ENCODE results near the gene IL11.
A peak's percentile ranks its signal among the peaks of the same experiment; 100 is the strongest.
"Not testable (repeated sequence)": the region's sequence is repeated elsewhere in the genome, so short reads cannot be mapped to it uniquely, and the experiment has no call there.

Gene IL11

DNA sequence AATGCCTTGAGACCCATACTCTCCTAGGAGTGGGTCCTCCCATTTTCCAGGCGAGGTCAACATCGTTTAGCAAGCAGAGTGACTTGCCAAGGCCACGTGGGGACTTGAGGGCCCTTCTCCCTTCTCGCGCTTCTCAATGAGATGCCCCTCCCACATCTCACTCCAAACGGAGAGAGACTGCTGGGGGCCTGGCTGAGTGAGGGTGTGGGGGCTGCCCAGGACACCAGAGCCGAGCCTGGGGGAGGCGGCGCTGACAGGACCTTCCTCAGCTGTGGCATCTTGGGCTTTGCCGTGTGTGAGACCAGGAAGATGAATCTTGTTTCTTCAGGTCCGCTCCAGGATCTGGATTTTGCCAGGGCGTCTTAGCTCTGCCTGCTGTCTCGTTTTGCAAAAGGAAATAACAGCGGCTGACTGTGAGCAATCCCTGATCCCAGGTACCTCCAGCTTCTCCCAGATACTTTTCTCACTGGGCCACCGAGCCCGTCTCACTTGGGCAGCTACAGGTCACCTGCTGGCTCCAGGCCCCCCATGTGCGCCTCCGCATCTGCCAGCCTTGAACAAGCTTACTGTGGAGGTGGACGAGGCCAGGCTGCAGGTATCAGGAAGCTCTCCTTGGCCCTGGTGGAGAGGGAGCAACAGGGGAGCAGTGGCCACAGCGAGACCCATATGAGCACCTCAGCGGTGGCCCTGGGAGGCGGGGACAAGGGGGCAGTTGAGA lies 21.8 kb downstream of the IL11 start:
- DNase-seq = no peak

GRCh38 chr19:55347442-55348009 lies 22.7 kb downstream of the IL11 start:
- DNase-seq = no peak

DNA sequence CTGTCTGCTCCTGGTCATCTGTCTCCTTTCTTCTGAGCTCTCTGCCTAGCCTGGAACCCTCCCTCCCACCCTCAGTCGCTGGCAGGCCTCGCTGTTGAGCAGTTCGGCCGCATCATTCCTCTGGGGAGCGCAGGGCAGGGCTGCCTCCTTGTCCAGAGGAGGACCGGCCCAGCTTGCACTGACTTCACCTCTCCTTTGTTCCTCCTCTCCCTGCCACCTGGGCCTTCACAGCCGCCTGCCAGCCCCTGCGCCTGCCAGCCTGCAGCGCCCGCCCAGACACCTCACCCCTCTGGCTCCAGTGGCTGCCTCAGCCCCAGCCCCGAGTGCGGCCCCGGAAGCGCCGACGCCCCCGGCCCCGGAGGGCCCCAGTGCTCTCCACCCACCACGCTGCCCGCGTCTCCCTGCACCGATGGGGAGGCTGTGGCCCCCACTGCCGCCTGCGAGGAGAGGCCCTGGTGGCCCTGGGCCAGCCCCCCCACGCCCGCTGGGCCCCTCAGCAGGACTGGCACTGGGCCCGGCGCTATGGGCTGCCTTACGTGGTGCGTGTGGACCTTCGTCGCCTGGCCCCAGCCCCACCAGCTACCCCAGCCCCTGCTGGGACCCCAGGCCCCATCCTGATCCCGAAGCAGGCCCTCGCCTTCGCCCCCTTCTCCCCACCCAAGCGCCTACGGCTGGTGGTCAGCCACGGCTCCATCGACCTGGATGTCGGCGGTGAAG lies 23.4 kb downstream of the IL11 start:
- no peak for DNase-seq

DNA sequence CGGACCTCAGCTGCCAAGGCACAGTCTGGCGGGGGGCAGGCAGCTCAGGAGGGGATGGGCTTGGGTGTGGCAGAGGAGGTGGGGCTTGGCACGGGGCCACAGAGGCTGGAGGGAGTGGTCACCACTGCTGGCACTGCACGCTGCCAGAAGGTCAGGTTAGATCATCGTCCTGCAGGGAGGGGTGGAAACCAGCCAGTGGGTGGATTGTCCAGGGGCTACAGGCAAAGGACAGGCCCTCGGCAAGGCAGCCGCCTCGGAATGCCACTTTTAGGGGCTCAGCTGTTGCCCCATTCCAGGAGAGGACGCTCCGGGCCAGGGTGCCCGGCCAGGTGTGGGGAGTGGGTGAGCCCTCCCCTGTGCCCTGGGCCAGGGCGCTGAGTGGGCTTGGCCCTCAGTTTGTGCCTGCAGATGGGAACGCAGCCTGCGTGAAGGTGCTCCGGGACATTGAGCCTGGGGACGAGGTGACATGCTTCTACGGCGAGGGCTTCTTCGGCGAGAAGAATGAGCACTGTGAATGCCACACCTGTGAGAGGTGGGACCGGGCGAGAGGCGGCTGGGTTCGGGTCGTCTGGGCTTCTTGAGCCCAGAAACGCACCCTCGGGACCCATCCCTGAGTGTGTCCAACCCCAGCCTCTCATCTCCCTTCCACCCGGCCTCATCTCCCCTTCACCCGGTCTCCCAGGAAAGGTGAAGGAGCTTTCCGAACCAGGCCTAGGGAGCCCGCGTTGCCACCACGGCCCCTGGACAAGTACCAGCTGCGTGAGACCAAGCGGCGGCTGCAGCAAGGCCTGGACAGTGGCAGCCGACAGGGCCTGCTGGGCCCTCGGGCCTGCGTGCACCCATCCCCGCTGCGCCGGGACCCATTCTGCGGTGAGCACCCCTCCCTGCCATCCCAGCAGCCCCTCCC lies 24.2 kb downstream of the IL11 start:
- DNase-seq = no peak

GRCh38 chr19:55345101-55345817 lies 25.0 kb downstream of the IL11 start:
- DNase-seq = no peak

DNA sequence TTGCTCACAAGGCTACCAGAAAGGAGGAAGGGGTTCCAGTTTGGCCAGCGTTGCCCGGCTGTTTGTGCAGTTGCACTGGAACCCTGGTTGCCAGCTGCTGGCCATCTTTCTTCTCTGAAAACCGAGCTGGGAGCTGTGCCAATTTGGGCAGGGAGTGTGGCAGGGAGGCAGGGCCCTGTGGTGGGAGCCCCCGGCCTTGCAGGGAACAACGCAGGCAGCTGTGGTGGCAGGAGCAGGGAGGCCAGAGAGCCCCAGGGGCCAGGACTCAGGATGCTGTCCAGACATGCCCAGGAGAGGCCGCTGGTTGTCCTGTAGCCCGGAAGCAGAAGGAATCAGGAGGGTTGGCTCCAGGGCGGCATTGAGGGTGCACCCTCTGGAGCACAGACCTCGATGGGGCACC lies 25.8 kb downstream of the IL11 start:
- no peak for DNase-seq

DNA sequence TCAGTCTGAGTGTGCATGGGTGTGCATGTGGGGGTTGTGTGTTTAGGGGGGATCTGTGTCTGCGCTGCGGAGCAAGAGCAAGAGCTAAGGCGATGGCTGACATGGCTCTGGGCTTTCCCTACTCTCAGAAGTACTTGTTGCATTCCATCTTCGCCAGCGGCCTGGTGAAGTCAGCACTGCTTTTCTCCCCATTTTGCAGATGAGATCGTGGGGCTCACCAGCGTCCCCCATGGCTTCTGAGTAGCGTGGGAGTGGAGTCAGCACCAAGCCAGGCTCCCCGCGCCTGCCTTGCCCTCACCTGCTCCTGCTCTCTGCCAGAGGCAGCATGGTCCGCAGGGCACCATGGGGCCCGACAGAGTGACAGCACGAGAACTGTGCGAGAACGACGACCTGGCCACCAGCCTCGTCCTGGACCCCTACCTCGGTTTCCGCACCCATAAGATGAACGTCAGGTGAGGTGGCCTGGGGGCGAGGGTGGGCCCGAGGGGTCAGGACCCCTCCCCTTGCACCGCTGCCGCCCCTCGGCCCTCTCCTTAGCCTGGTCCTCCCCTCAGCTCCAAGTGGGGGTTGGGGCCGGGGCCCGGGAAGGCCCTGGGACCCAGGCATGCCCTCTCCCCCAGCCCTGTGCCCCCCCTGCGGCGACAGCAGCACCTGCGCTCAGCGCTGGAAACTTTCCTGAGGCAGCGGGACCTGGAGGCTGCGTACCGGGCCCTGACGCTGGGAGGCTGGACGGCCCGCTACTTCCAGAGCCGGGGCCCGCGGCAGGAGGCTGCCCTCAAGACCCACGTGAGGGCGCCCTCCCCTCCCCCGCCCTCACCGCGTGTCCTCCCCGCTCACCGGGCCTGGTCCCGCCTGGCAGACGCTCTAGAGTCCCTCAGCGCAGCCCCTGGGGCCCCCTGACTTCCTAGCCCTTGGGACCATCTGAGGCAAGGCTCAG lies 28.4 kb downstream of the IL11 start:
- no peak for DNase-seq

DNA sequence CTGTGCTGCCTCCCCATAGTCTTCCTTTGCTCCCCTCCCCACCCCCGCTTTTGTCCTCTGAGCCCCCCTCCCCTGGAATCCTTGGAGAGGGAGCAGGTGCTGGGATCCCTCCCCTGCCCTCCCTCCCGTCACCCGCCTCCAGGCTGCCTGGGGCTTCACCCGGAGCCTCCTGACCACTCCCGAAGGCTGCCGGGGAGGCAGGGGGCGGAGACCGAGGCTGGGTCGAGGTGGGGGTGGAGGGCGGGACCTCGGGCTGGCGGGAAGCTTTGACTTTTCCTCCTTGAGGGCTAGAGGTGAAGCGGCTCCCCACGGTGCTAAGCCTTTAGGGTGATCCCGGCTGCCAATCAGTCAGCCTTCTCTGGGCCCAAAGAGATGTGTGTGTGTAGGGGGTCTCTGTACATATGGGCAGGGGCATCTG lies 29.1 kb downstream of the IL11 start:
- peak; percentile 42 to 54 for DNase-seq

DNA sequence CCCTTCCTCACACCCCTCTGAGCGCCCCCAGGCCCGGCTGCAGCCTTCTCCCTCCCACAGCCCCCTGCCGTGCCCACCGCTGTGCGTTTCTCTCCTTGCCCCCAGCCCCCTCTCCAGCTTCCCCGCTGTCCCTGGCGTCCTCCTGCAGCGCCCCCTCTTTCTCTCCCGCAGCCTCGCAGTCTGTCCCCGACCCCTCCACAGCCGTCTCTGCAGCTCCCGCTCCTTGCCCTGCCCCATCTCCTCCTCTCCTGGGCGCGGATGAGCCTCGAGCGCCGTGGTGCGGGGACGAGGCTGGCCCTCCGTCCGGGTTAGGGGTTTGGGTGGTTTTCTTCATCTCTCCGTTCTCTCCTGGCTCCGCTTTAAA lies 29.5 kb downstream of the IL11 start:
- no peak for DNase-seq

GRCh38 chr19:55339889-55340783 lies 30.1 kb downstream of the IL11 start:
- DNase-seq = no peak

DNA sequence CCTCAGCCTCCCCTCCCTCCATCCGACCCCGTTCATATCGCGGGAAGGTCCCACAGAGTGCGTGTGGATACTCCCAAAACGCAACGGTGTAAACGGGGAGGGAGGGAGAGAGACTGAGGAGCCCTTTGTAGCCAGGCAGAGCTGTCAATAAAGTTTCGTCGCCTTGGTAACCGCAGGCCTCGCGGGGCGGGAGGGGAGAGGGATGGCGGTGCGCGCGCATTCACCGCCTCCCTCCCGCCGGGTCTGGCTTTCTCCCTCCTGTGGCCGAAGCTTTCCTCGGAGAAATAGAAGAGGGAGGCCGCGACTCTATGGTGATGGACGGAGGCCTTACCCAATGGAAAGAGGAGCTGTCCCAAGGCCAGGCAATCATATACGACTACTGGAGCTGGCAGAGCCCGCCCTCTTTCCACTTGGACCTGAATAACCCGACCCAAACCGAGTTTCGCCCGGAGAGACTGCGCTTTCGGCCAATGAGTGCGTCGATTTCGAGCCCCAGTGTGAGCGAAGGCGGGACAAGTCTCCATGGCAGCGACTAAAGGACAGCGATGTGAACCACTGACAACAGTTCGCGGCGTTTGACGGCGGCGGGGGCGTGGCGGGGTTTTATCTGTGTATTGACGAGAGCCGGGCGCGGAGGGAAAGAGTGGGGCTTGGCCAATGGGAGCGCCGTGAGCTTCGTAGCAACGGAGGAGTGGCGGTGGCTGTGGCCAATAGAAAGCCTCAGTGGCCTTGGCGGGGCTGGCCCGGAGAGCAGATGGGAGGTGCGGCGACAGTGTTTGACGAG lies 31.0 kb downstream of the IL11 start, which contains the start of gene KMT5C:
Gene KMT5C, plus strand, starts transcription at position 772 of the 784 bp plus-strand sequence. CDS start 2,061 bp downstream, outside the sequence.
- peak; percentile 100 for DNase-seq

DNA sequence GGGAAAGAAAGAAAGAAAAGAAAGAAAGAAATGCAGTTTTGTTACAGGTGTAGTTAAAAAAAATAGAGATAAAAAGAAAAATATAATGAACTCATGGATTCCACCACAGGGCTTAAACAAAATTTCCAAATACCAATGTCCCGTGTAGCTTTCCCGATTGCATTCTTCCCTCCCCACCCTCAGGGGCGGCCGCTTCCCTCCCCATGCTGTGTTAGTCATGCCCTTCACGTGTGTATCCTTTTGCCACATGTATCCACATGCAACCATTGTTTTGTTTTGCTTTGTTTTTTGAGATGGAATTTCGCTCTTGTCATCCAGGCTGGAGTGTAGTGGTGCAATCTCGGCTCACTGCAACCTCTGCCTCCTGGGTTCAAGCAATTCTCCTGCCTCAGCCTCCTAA lies 34.2 kb downstream of the IL11 start:
- no peak for DNase-seq

- no peak for DNase-seq
These were observed 36.4 kb downstream of the IL11 start for GRCh38 chr19:55333870-55334269.

DNA sequence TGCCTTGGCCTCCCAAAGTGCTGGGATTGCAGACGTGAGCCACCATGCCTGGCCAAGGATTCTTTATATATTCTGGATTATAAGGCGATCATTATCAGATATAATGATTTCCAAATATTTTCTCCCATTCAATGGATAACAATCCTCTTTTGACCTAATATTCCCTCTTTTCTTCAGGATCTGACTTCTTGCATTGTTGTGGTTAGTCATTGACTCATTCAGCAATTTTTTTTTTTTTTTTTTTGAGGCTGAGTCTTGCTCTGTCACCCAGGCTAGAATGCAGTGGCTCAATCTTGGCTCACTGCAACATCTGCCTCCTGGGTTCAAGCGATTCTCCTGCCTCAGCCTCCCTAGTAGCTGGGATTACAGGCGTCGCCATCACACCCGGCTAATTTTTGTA lies 40.5 kb downstream of the IL11 start:
- DNase-seq = not testable (repeated sequence)

DNA sequence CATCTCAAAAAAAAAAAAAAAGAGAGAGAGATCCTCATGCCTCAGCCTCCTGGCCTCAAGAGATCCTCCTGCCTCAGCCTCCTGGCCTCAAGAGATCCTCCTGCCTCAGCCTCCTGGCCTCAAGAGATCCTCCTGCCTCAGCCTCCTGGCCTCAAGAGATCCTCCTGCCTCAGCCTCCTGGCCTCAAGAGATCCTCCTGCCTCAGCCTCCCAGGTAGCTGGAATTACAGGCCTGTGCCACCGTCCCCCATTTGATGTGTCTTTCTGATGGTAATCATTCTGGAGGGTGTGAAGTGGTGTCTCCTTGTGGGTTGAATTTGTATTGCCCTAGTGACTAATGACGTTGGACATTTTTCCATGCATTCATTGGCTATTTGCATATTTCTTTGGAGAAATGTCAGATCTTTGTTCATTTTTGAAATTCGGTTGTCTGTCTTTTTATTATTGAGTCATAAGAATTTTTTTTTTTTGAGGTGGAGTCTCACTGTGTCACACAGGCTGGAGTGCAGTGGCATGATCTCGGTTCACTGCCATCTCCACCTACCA lies 41.4 kb downstream of the IL11 start:
- not testable (repeated sequence) for DNase-seq

- no peak for DNase-seq
These were observed 45.1 kb downstream of the IL11 start, which contains the start of gene TMEM150B for GRCh38 chr19:55325172-55325571. TSS of gene TMEM150B (minus strand) at chr19:55325341. CDS start at chr19:55321036, 4,305 bp downstream.

DNA sequence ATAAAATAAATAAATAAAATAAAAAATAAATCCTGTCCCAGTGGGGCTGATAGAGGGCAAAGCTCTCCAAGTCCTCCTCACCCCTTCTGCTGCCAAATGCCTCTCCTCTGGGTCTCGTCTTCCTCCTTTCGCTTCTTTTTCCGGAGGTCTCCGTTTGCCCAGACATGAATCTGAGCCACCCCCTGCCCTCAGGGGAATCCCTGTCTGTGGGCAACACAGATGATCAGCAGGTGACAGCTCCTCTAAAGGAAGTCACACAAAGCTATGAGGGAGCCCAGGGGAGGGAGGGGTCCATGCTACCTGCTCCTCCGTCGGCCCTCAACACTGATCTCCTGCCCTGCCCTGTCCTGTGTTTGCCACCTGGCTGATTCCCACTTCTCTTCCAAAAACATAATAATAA lies 45.6 kb downstream of the IL11 start:
- no peak for DNase-seq

GRCh38 chr19:55322204-55322885 lies 47.9 kb downstream of the IL11 start:
- no peak for DNase-seq
